Measurements from ENCODE around the gene TIMM9.
A peak's percentile ranks its signal among the peaks of the same experiment; 100 is the strongest.
"Not testable (repeated sequence)": the region's sequence is repeated elsewhere in the genome, so short reads cannot be mapped to it uniquely, and the experiment has no call there.

TIMM9 gene

DNA sequence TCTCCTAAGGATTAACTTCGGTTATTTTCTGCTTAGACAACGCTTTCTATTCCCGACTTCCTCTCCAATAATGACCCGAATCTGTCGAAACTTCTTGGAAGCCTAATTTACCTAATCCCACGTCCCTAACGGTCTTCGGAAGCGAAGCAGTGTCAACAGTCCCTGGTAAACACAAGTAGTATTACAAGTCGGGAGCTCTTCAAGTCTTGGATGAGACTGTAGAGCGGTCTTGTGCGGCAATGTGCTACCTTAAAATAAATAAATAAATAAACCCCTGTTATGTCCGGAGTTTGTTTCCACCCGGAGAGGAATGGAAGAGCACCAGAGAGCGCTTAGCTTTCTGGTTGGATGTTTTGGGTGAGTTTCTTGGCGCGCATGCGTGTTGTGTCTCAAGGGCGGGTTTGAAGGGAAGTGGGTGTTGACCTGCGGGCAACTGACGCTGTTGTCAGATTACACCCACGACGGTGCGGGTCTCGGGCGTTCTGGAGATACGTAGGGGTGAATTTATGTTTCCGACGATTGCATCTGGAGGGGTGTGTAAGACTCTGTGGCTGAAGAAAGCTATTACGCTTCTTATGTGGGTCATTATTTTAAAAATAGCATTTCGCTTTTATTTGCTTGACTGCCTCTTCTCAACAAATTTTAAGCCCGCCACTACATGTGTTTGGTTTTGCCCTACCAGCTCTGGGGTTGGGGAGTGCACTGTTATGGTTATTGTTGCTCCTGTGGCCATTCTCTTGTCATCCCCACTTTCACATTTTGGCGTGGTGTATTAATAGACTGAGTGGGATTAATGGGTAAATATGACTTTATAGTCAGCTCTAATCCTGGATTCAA is at the start of gene TIMM9, which contains the start of gene KIAA0586:
Gene TIMM9 (minus strand): TSS at position 251 of the 837 bp plus-strand sequence. CDS start 15,586 bp downstream, outside the sequence.
Gene KIAA0586 (plus strand): TSS at position 439 of the 837 bp plus-strand sequence. CDS start 546 bp downstream, outside the sequence.
- peak; percentile 98 for DNase-seq (ENCODE audit: low read depth)

- no peak for DNase-seq (ENCODE audit: low read depth)
Observed at GRCh38 chr14:58476320-58476719, 49.0 kb upstream of the TIMM9 start.

GRCh38 chr14:58469309-58469708 is 42.0 kb upstream of the TIMM9 start:
- DNase-seq (ENCODE audit: low read depth): no peak

GRCh38 chr14:58467575-58467974 is 40.2 kb upstream of the TIMM9 start:
- DNase-seq (ENCODE audit: low read depth): no peak

DNA sequence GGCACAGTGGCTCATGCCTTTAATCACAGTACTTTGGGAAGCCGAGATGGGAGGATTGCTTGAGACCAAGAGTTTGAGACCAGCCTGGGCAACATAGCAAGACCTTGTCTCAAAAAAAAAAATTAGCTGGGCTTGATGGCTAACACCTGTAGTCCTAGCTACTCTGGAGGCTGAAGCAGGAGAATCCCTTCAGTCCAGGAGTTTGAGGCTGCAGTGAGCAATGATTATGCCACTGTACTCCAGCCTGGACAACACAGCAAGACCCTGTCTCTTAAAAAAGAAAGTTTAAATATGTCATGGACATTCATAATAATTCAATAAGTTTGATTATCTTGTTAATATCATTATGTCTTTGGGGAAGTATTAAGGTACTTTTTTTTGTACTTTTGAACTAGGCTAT is 39.1 kb upstream of the TIMM9 start:
- no peak for DNase-seq (ENCODE audit: low read depth)

GRCh38 chr14:58465421-58465820 is 38.1 kb upstream of the TIMM9 start:
- no peak for DNase-seq (ENCODE audit: low read depth)

GRCh38 chr14:58464652-58465051 is 37.3 kb upstream of the TIMM9 start:
- no peak for DNase-seq (ENCODE audit: low read depth)

DNA sequence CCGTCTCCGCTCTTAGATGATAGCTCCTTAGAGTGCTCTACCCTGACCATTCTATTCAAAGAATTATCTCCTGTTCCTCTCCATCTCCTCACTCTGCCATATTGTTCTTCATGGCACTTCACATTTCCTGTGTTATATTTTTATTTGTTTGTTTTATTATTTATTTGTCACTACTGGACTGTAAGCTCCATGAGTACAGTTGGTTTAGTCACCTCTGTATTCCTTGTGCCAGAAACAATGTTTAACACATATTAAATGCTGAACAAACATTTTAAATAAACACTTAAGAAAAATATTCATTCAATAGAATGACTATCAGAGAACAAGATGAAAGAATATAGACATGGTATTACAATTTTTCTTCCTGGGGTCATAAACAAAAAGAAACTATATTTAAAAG is 35.8 kb upstream of the TIMM9 start:
- DNase-seq (ENCODE audit: low read depth): no peak

GRCh38 chr14:58460772-58461171 is 33.4 kb upstream of the TIMM9 start:
- no peak for DNase-seq (ENCODE audit: low read depth)

GRCh38 chr14:58455593-58456265 is 28.4 kb upstream of the TIMM9 start:
- DNase-seq (ENCODE audit: low read depth): peak; percentile 4

DNA sequence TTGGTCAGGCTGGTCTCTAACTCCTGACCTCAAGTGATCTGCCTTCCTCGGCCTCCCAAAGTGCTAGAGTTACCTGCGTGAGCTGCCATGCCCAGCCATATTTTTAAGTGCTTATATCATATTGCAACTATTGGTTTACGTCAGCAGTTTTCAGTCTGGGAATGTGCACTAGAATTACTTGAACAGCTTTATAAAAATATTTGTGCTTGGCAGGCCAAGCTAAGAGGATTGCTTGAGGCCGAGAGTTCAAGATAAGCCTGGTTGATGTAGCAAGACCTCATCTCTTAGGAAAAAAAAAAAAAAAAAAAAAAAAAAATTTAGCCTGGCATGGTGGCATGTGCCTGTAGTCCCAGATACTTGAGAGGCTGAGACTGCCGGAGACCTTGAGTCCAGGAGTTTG is 17.3 kb upstream of the TIMM9 start:
- DNase-seq (ENCODE audit: low read depth): no peak

DNA sequence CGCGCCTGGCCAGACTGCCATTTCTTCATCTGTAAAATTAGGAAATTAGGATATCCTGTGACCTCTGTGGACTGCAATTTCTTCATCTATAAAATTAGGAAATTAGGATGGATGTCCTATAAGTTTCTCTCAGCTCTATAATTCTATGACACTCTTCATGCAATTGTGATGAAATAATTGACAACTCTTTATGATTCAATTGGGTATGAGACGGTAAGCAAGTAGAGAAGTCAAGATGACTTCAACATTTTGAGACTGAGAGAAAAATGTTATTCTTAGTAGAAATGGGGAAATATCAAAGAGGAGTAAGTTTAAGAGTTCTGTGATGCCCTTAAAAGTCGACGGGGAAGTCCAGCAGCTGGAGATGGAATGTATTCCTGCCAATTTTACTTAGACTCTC is 12.1 kb upstream of the TIMM9 start:
- DNase-seq (ENCODE audit: low read depth): no peak

DNA sequence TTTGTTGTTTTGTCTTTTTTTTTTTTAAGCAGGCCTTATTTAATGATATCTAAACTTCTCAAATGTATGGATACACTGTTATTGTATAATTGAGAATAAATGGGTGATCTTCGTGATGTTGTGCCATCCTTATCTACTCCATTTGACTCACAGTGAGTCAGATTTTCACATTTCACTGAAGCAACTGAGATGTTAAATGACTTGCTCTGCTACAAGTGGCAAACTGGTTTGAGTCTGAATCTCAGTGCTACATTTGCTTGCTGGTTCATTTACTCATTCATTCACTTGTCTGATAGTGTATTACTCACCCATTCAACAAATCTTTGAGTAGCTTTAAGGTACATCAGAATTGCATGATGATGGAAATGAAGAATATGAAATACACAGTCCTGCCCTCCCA is 2.8 kb upstream of the TIMM9 start:
- DNase-seq (ENCODE audit: low read depth): no peak

DNA sequence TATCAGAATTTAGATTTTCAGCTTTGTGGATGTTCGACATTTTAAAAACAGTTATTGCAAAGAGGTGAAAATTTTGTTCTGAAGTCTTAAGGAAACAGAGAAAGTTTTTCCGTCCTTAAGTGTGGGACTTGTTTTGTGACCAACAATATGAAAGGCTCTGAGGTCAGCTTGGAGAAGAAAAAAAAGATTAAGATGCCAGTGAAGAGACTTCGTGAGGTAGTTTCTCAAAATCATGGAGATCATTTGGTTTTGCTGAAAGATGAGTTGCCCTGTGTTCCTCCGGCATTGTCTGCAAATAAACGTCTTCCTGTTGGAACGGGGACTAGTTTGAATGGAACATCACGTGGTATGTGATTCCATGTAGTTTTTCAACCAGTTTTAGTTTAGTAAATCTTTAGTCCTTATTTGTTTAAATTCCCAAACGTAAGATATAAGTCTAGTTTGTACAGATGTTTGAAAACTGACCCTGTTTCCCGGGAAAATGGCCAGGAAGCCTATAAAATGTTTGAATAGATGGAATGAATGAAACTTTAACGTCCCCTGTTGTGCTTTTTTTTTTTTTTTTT is 870 bp upstream of the TIMM9 start:
- peak; percentile 46 for DNase-seq (ENCODE audit: low read depth)

GRCh38 chr14:58426670-58427280 is 556 bp downstream of the TIMM9 start:
- DNase-seq (ENCODE audit: low read depth): peak; percentile 68

DNA sequence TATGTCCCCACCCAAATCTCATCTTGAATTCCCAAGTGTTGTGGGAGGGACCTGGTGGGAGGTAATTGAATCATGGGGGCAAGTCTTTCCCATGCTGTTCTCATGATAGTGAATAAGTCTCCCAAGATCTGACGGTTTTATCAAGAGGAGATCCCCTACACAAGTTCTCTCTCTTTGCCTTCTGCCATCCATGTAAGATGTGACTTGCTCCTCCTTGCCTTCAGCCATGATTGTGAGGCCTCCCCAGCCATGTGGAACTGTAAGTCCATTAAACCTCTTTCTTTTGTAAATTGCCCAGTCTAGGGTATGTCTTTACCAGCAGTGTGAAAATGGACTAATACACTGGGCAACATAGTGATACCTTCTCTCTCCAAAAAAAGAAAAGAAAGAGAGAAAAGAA is 10.4 kb downstream of the TIMM9 start:
- not testable (repeated sequence) for DNase-seq (ENCODE audit: low read depth)

GRCh38 chr14:58415636-58416547 is 11.4 kb downstream of the TIMM9 start:
- no peak for DNase-seq (ENCODE audit: low read depth)

- DNase-seq (ENCODE audit: low read depth): no peak
Observed at GRCh38 chr14:58414845-58415244, 12.5 kb downstream of the TIMM9 start.

GRCh38 chr14:58408681-58409215 is 18.6 kb downstream of the TIMM9 start:
- no peak for DNase-seq (ENCODE audit: low read depth)

DNA sequence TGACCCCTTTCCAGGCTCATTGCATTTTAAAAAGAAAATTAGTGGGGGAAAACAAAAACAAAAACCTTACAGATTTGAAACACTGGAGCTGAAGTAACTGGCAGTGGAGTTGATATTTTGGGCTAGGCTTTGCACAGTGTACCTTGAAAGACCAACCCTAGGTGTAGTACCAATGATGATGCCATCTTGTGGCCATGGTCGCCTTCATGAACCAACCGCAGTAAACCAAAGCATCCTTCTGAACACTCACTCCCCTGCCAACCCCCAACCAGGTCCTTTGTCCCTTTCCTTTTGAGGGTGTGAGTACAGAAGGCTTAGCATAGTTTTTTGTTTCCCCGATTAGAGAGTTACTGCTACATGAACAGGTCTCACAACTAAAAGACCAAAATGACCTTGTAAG is 25.7 kb downstream of the TIMM9 start:
- no peak for DNase-seq (ENCODE audit: low read depth)

GRCh38 chr14:58398895-58399294 is 28.4 kb downstream of the TIMM9 start:
- no peak for DNase-seq (ENCODE audit: low read depth)
